ENCODE data around the gene CTTNBP2NL.
A peak's percentile ranks its signal among the peaks of the same experiment; 100 is the strongest.
"Not testable (repeated sequence)": the region's sequence is repeated elsewhere in the genome, so short reads cannot be mapped to it uniquely, and the experiment has no call there.

CTTNBP2NL gene

DNA sequence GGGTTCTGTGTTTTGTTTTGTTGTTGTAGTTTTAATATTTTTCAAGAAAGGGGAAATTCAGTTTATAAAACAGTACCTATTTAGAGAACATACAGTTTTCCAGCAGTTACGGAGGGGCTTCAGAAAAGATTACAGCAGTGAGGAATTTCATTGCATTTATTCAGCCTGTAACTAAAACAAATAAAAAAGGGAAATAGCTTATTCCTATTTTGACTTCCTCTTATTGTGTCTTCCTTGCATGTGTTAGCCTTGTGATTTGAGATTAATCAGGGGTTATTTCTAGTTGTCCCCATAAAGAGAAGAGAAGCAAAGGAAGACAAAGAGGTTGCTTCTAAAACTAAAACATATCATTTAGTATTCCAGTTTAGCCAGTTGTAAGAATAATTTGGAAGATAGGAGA lies 35.0 kb downstream of the CTTNBP2NL start:
- no peak for DNase-seq

DNA sequence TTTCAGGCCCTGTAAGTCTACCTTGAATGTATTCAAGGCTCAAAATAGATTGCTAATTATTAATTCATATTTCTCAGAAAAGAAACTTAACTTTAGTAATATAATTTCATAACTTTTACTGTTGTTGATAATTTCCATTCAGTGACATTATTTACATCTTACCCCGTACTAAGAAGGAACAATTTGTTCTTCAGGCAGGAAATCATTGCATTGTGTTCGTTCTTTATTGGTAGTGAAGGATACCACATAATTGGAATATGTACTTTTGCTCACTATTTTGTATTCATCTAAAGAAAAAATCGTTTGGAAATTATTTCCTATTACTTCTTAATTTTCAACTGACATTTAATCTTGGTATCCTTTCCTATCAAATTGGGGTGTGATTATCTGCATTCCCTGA lies 39.4 kb downstream of the CTTNBP2NL start:
- no peak for DNase-seq

DNA sequence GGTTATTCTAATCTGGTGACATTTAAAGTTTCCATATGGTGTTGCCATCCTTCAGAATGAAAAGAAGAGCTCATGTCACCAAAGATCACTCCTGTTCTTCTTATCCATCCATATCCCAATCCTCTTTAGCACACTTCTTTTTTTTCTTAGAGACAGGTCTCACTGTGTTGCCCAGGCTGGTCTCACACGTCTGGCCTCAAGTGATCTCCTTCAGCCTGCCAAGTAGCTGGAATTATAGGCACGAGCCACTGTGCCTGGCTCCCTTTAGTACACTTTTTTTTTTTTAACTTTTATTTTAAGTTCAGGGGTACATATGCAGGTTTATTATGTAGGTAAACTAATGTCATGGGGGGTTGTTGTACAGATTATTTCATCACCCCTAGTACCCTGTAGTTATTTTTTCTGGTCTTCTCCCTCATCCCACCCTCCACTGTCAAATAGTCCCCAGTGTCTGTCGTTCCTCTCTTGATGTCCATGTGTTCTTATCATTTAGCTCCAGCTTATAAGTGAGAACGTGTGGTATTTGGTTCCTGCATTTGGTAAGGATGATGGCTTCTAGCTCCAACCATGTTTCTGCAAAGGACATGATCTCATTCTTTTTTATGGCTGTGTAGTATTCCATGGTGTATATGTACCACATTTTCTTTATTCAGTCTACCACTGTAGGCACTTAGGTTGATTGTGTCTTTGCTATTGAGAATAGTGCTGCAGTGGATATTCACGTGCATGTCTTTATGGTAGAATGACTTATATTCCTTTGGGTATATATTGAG lies 40.6 kb downstream of the CTTNBP2NL start:
- no peak for DNase-seq

DNA sequence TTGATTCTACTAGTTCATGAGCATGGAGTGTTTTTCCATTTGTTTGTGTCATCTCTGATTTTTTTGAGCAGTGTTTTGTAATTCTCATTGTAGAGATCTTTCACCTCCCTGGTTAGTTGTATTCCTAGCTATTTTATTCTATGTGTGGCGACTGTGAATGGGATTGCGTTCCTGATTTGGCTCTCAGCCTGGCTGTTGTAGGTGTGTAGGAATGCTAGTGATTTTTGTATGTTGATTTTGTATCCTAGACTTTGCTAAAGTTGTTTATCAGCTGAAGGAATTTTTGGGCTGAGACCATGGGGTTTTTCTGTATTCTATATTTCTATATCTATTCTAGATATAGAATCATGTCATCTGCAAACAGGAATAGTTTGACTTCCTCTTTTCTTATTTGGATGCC lies 42.1 kb downstream of the CTTNBP2NL start:
- DNase-seq: not testable (repeated sequence)

DNA sequence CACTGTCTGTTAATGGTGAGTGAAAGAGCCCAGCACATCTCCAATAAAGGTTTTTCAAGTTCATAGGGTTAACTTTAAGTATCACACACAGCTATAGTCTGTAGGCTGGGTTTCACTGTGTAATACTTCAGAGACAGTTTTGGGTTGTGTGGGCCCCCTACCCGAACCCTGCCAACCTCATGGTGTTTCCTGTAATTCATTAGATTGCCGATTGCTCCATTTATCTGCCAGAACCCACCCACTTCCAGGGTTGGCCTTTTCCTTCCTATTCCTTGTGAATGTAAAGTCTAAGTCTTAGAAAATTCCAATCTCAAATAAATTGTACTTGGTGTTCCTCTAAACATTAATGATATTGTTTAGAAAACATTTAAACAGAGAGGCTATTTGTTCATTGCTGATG lies 43.6 kb downstream of the CTTNBP2NL start:
- no peak for DNase-seq

- no peak for DNase-seq
Observed at GRCh38 chr1:112440574-112440973, 44.6 kb downstream of the CTTNBP2NL start.

- no peak for DNase-seq
Observed at GRCh38 chr1:112444269-112444668, 48.3 kb downstream of the CTTNBP2NL start.

DNA sequence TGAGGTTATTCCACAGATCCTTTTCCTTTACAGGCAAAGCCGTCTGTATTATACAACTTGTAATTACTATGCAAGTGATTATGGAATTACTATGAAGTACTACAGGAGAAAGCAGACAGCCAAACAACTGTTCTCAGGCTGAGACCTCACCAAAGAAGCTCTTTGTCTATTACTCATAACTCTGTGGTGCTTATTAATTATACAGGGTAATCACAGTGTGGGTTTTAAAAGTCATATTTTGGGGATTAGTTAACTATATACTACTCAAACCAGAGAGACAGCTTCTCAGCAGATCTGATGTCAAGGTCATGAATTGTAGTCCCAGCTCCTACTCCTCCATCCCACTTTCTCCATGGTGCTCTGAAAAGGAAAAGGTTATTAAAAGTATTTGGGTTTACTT lies 49.6 kb downstream of the CTTNBP2NL start:
- DNase-seq: no peak

GRCh38 chr1:112446411-112446810 lies 50.4 kb downstream of the CTTNBP2NL start:
- DNase-seq: no peak

DNA sequence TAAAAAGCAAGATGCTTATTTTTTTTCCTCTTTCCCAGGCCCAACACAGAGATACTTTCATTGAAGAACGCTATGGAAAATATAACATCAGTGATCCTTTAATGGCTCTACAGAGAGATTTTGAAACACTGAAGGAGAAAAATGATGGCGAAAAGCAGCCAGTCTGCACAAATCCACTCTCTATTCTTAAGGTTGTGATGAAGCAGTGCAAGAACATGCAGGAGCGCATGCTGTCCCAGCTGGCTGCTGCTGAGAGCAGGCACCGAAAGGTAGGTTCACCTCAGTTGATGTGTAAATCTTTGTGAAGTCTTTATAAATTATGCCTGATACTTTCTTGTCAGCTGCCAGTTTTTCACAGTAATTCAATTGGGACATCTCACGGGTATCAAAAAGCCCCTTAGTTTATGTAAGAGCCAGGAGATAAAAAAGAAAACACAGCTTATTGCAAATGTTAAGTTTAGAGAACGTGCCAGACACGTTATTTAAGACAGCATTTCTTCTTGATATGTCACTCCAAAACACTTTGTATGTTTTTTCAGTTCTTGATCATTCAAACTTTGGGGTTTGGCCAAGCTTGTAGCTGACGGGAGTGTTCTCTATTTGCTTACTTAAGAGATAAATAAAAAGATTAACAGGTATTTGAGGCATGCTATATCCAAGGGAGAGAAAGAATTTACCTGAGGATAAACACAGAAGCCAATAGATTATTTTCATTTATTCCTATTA lies 53.1 kb downstream of the CTTNBP2NL start:
- DNase-seq: no peak

DNA sequence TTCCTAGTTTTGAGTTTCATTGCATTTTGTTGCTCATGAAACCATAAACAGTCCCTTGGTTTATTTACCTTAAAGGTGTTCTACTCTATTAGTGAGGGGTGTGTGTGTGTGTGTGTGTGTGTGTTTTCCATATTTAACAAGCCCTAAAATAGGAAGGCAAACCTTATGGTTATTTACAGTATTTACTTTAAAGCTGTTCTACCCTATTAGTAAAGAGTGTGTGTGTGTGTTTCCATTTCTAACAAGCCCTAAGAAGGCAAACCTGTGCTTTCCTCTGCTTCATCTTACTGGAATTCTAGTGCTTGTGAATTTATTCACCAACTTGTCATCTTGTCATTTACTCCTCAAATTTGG lies 53.6 kb downstream of the CTTNBP2NL start:
- no peak for DNase-seq

GRCh38 chr1:112450773-112451172 lies 54.8 kb downstream of the CTTNBP2NL start:
- no peak for DNase-seq

DNA sequence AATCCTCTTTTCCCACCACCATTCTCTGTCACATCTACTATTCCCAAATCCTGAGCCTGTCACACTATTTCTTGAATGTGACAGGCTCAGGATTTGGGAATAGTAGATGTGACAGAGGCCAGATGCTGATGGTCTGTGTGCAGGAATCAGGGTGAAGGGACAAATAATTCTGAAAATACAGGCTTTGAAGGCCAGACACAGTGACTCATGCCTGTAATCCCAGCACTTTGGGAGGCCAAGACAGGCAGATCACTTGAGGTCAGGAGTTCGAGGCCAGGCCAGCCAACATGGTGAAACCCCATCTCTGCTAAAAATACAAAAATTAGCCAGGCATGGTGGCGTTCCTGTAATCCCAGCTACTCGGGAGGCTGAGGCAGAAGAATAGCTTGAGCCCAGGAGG lies 55.3 kb downstream of the CTTNBP2NL start:
- not testable (repeated sequence) for DNase-seq

- no peak for DNase-seq
Observed at GRCh38 chr1:112453876-112454275, 57.9 kb downstream of the CTTNBP2NL start.

- no peak for DNase-seq
Observed at GRCh38 chr1:112454316-112454715, 58.3 kb downstream of the CTTNBP2NL start.

- DNase-seq: no peak
Observed at GRCh38 chr1:112457241-112457640, 61.2 kb downstream of the CTTNBP2NL start.

- DNase-seq: no peak
Observed at GRCh38 chr1:112457955-112458354, 61.9 kb downstream of the CTTNBP2NL start.

DNA sequence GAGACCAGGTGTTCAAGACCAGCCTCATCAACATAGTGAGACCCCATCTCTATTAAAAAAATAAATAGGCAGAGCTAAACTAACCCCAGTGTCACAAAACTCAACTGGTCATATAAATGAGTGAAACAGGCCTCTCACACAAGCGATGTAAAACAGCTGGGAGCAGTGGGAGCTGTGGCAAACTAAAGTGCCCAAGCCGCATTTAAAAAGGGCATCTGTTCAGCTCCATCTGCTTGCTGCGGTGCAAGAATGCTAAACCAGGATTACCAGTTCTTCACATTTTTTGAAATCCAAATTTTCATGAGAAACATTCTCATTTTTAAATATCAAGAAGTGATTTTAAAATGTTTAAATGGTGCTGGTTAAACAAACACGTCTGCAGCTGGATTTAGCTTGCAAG lies 62.7 kb downstream of the CTTNBP2NL start:
- DNase-seq: no peak

GRCh38 chr1:112460615-112461014 lies 64.6 kb downstream of the CTTNBP2NL start:
- no peak for DNase-seq

GRCh38 chr1:112461200-112461871 lies 65.3 kb downstream of the CTTNBP2NL start:
- no peak for DNase-seq

- no peak for DNase-seq
Observed at GRCh38 chr1:112462953-112463279, 66.9 kb downstream of the CTTNBP2NL start.

GRCh38 chr1:112464501-112464900 lies 68.5 kb downstream of the CTTNBP2NL start:
- DNase-seq: no peak

- no peak for DNase-seq
Observed at GRCh38 chr1:112465122-112465521, 69.1 kb downstream of the CTTNBP2NL start.

- peak; percentile 79 for DNase-seq
Observed at GRCh38 chr1:112466078-112466660, 70.2 kb downstream of the CTTNBP2NL start.

Measured in DMS153 (cell line).